Neural progenitor cell (in vitro differentiated cells): ENCODE results near the gene FAM98B.

ENCODE experiments used
- EZH2 ChIP-seq: fragments of 200-600 bp; sonication (generic); IDR thresholded peaks from 2 replicates; pipeline ENCODE4 v1.6.1; 2017; ENCODE audit warnings: antibody characterized with exemption, mild to moderate bottlenecking, moderate library complexity
- EZH2phosphoT487 ChIP-seq: fragments of 200-600 bp; sonication (generic); IDR thresholded peaks from 2 replicates; pipeline ENCODE4 v1.6.1; 2017; ENCODE audit warnings: antibody characterized with exemption
- TF ChIP-seq, protein P1 (sequence below): fragments of 200-600 bp; sonication (generic); IDR thresholded peaks from 2 replicates; pipeline ENCODE4 v1.5.1; 2017; ENCODE audit warnings: antibody characterized with exemption, mild to moderate bottlenecking

DNA sequence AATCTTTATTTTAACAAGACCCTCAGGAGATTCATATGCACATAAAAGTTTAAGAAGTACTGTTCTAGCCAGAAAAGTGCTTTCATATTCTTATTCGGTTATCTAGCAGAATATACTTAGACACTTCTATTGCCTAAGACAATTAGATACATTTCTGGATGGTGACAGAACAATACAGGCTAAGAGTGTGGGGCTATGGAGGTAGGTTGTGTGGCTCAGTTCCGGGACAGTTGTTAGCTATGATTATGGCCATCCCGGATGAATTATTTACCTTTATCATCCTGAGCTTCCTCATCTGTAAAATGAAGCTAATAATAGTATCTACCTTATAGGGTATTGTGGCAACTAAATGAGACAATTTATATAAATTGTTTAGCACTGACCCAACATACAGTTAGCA lies 6.6 kb downstream of the FAM98B start:
- TF ChIP-seq, protein P1, sequence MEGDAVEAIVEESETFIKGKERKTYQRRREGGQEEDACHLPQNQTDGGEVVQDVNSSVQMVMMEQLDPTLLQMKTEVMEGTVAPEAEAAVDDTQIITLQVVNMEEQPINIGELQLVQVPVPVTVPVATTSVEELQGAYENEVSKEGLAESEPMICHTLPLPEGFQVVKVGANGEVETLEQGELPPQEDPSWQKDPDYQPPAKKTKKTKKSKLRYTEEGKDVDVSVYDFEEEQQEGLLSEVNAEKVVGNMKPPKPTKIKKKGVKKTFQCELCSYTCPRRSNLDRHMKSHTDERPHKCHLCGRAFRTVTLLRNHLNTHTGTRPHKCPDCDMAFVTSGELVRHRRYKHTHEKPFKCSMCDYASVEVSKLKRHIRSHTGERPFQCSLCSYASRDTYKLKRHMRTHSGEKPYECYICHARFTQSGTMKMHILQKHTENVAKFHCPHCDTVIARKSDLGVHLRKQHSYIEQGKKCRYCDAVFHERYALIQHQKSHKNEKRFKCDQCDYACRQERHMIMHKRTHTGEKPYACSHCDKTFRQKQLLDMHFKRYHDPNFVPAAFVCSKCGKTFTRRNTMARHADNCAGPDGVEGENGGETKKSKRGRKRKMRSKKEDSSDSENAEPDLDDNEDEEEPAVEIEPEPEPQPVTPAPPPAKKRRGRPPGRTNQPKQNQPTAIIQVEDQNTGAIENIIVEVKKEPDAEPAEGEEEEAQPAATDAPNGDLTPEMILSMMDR = no peak
- TF ChIP-seq EZH2 (no peak), EZH2phosphoT487 (no peak)
